ENCODE measurements around the gene ZNF423. TPM values are rescaled to one million over a fixed set of nuclear protein-coding genes. Genes with fewer than 3 reads are reported as not detected.

Gene ZNF423
- total RNA-seq, 1 experiment from 2014 or later: not detected

GRCh38 chr16:49693445-49693844 lies 162.5 kb downstream of the ZNF423 start:
- no TSS peak for BruUV-seq (replicated peaks)
- H3K4me3 Mint-ChIP-seq (ENCODE audit: low read depth, unreplicated experiment): no peak overlapping the region
- CTCF ChIA-PET: no interaction called here

GRCh38 chr16:49690778-49691177 lies 165.1 kb downstream of the ZNF423 start:
- H3K27ac Mint-ChIP-seq (ENCODE audit: unreplicated experiment): no peak overlapping the region
- no peak for DNase-seq
- BruUV-seq (replicated peaks): no TSS peak
- H3K27me3 Mint-ChIP-seq (ENCODE audit: unreplicated experiment): peaks cover 96% of the 10 kb centered on the region
- H3K9me3 Mint-ChIP-seq (ENCODE audit: low read depth, unreplicated experiment): no peaks in the 10 kb centered on the region
- H3K4me3 Mint-ChIP-seq (ENCODE audit: low read depth, unreplicated experiment): no peak overlapping the region
- H3K4me1 Mint-ChIP-seq (ENCODE audit: low read depth, unreplicated experiment): no peaks in the 10 kb centered on the region
- CTCF ChIA-PET: no interaction called here
- intact Hi-C loops (cut with micrococcal nuclease; ENCODE audit: unreplicated experiment): no loop called here
- no peak for TF ChIP-seq CTCF (IDR thresholded peaks at IDR 0.05; ENCODE audit: unreplicated experiment)
- H3K36me3 Mint-ChIP-seq (ENCODE audit: insufficient read depth, unreplicated experiment): no peaks in the 10 kb centered on the region

More at GRCh38 chr16:49693445-49693844, 162.5 kb downstream of the ZNF423 start:
- H3K27ac Mint-ChIP-seq (ENCODE audit: unreplicated experiment): no peak overlapping the region
- DNase-seq: no peak
- H3K27me3 Mint-ChIP-seq (ENCODE audit: unreplicated experiment): peaks cover 96% of the 10 kb centered on the region
- intact Hi-C loops (cut with micrococcal nuclease; ENCODE audit: unreplicated experiment): no loop called here
- no peaks in the 10 kb centered on the region for H3K9me3 Mint-ChIP-seq (ENCODE audit: low read depth, unreplicated experiment)
- H3K4me1 Mint-ChIP-seq (ENCODE audit: low read depth, unreplicated experiment): no peaks in the 10 kb centered on the region
- no peaks in the 10 kb centered on the region for H3K36me3 Mint-ChIP-seq (ENCODE audit: insufficient read depth, unreplicated experiment)
- TF ChIP-seq CTCF (IDR thresholded peaks at IDR 0.05; ENCODE audit: unreplicated experiment): no peak

- H3K27ac Mint-ChIP-seq (ENCODE audit: unreplicated experiment): no peak overlapping the region
- no peaks in the 10 kb centered on the region for H3K9me3 Mint-ChIP-seq (ENCODE audit: low read depth, unreplicated experiment)
- no peak overlapping the region for H3K4me3 Mint-ChIP-seq (ENCODE audit: low read depth, unreplicated experiment)
- CTCF ChIA-PET: no interaction called here
- H3K36me3 Mint-ChIP-seq (ENCODE audit: insufficient read depth, unreplicated experiment): no peaks in the 10 kb centered on the region
- H3K4me1 Mint-ChIP-seq (ENCODE audit: low read depth, unreplicated experiment): no peaks in the 10 kb centered on the region
- intact Hi-C loops (cut with micrococcal nuclease; ENCODE audit: unreplicated experiment): no loop called here
- no TSS peak for BruUV-seq (replicated peaks)
- DNase-seq: no peak
- peaks cover 100% of the 10 kb centered on the region for H3K27me3 Mint-ChIP-seq (ENCODE audit: unreplicated experiment)
- no peak for TF ChIP-seq CTCF (IDR thresholded peaks at IDR 0.05; ENCODE audit: unreplicated experiment)
These were observed 167.7 kb downstream of the ZNF423 start for GRCh38 chr16:49688036-49688697.

- Mint-ChIP-seq H3K4me3 (ENCODE audit: low read depth, unreplicated experiment) (no peak overlapping the region), H3K27ac (ENCODE audit: unreplicated experiment) (no peak overlapping the region), H3K9me3 (ENCODE audit: low read depth, unreplicated experiment) (no peaks in the 10 kb centered on the region), H3K27me3 (ENCODE audit: unreplicated experiment) (peaks cover 100% of the 10 kb centered on the region), H3K4me1 (ENCODE audit: low read depth, unreplicated experiment) (no peaks in the 10 kb centered on the region), H3K36me3 (ENCODE audit: insufficient read depth, unreplicated experiment) (no peaks in the 10 kb centered on the region)
- intact Hi-C loops (cut with micrococcal nuclease; ENCODE audit: unreplicated experiment): no loop called here
- TF ChIP-seq CTCF (IDR thresholded peaks at IDR 0.05; ENCODE audit: unreplicated experiment): no peak
- CTCF ChIA-PET: no interaction called here
- no peak for DNase-seq
- no TSS peak for BruUV-seq (replicated peaks)
These were observed 168.4 kb downstream of the ZNF423 start for GRCh38 chr16:49687476-49688002.

All from Calu3 (cell line).